IgD-negative memory B cell (primary cell): ENCODE measurements around the gene CPA4. TPM values are rescaled to one million over a fixed set of nuclear protein-coding genes. Genes with fewer than 3 reads are reported as not detected.

Experiments
- H3K27ac Mint-ChIP-seq, 3 donors: one replicate each; pipeline ENCODE4 v1.8.0; 2020 to 2022; ENCODE audit warnings: mild to moderate bottlenecking in 3 of 3, mixed read lengths in 3 of 3, moderate library complexity in 1 of 3
- H3K27me3 Mint-ChIP-seq: one replicate; pipeline ENCODE4 v1.8.0; 2021; ENCODE audit warnings: mixed read lengths
- H3K36me3 Mint-ChIP-seq: one replicate; pipeline ENCODE4 v1.8.0; 2020; ENCODE audit warnings: mild to moderate bottlenecking, mixed read lengths
- H3K4me1 Mint-ChIP-seq, 3 donors: one replicate each; pipeline ENCODE4 v1.8.0; 2020 to 2022; ENCODE audit warnings: mixed read lengths in 3 of 3, mild to moderate bottlenecking in 1 of 3
- H3K4me3 Mint-ChIP-seq, 4 donors: one replicate each; pipeline ENCODE4 v1.8.0; 2020 to 2022; ENCODE audit warnings: mild to moderate bottlenecking in 4 of 4, mixed read lengths in 4 of 4, moderate library complexity in 3 of 4
- H3K9me3 Mint-ChIP-seq, 3 donors: one replicate each; pipeline ENCODE4 v1.8.0; 2020 to 2021; ENCODE audit warnings: mixed read lengths in 3 of 3, mild to moderate bottlenecking in 1 of 3
- polyA plus RNA-seq: library from polyadenylated mRNA; unstranded; fragments of 300-500 nt; fragmentation: Illumina TruSeq; gene quantifications from one replicate; pipeline ENCODE4 v1.2.3, GENCODE V29; 2021

CPA4 gene
- polyA plus RNA-seq, 1 donor from 2014 or later = not detected

DNA sequence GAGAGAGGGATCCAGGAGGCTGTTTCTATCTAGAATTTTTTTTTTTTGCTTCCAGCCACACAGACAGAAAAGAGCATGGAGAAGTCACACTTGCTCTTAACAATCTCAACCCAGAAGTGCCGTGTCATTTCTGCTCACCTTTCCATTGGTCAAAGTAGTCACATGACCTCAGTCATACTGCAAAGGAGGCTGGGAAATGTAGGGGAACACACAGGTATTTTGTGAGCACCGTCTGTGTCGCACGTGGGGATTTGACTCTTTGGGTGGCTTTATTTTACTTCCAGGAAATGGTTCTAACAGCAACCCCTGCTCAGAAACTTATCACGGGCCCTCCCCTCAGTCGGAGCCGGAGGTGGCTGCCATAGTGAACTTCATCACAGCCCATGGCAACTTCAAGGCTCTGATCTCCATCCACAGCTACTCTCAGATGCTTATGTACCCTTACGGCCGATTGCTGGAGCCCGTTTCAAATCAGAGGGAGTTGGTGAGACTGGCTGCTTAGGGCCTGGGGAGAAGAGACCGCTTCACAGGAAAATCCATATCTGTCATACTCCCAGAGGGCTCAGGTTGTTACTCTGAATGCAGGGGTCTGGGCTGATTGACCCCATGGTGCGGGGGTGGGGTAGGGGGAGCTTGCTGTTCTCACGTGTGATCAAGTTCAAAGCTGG is 74.3 kb downstream of the CPA4 start:
- peaks cover 2% of the 10 kb centered on the region for H3K36me3 Mint-ChIP-seq
- no peak overlapping the region for H3K27ac Mint-ChIP-seq
- no peak overlapping the region for H3K4me3 Mint-ChIP-seq
- H3K9me3 Mint-ChIP-seq = no peaks in the 10 kb centered on the region
- H3K4me1 Mint-ChIP-seq = peaks cover 0 to 5% (median 3%) of the 10 kb centered on the region in 3 donors
- H3K27me3 Mint-ChIP-seq = no peaks in the 10 kb centered on the region

DNA sequence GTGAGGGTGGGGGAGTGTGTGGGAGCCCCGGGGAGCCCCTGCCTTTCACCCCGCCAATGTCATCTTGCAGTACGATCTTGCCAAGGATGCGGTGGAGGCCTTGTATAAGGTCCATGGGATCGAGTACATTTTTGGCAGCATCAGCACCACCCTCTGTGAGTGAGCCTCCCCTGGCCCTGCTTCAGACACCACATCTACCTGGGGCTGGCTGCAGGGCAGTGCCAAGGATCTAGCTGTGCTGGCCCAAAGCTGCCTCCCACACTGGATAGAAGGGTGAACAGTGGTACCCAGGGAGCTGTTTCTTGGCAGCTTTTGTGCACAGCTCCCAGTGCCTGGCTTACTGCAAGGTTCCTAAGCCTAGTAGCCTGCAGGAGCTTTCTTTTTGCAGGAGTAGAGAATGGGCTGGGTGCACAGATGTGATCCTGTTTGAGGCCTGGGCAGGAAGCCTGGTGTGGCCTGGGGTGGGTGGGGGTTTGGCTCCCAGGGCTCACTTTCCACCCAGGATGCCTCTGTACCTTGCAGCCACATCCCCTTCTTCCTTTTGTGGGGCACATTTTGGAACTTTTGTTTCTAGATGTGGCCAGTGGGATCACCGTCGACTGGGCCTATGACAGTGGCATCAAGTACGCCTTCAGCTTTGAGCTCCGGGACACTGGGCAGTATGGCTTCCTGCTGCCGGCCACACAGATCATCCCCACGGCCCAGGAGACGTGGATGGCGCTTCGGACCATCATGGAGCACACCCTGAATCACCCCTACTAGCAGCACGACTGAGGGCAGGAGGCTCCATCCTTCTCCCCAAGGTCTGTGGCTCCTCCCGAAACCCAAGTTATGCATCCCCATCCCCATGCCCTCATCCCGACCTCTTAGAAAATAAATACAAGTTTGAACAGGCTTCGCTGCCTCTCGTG is 75.1 kb downstream of the CPA4 start:
- peaks cover 0 to 5% (median 3%) of the 10 kb centered on the region in 3 donors for H3K4me1 Mint-ChIP-seq
- H3K4me3 Mint-ChIP-seq = no peak overlapping the region
- H3K27ac Mint-ChIP-seq = no peak overlapping the region
- no peaks in the 10 kb centered on the region for H3K9me3 Mint-ChIP-seq
- H3K36me3 Mint-ChIP-seq = peaks cover 2% of the 10 kb centered on the region
- no peaks in the 10 kb centered on the region for H3K27me3 Mint-ChIP-seq

DNA sequence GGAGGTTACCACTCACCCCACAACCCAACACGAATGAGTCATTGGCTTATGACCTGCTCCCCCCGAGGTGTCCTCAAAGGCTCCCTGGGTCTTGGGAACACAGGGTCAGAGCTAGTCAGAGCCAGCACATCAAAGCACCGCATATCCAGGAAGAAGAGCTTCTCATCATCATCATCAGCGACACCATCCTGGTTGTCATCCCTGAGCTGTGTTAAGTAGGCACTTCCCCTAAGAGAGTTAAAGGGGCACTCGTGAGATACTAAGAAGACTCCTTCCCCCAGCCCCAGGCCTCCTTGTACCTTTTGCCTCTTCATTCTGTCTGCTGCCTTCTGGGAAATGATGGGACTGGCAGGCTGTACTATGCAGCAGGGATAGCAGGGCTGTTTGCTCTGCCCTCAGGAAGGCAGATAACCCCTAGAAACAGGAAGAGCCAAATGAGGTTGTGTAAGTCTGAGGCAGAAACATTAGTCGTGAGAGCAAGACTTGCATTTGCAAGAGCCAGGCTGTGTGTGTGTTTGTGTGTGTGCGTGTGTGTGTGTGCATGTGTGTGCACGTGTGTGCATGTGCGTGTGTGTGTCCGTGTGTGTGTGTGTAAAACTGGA is 76.2 kb downstream of the CPA4 start:
- no peaks in the 10 kb centered on the region for H3K27me3 Mint-ChIP-seq
- H3K4me3 Mint-ChIP-seq = no peak overlapping the region
- H3K4me1 Mint-ChIP-seq = peaks cover 0 to 5% (median 3%) of the 10 kb centered on the region in 3 donors
- H3K27ac Mint-ChIP-seq = no peak overlapping the region
- H3K36me3 Mint-ChIP-seq = peaks cover 2% of the 10 kb centered on the region
- no peaks in the 10 kb centered on the region for H3K9me3 Mint-ChIP-seq

DNA sequence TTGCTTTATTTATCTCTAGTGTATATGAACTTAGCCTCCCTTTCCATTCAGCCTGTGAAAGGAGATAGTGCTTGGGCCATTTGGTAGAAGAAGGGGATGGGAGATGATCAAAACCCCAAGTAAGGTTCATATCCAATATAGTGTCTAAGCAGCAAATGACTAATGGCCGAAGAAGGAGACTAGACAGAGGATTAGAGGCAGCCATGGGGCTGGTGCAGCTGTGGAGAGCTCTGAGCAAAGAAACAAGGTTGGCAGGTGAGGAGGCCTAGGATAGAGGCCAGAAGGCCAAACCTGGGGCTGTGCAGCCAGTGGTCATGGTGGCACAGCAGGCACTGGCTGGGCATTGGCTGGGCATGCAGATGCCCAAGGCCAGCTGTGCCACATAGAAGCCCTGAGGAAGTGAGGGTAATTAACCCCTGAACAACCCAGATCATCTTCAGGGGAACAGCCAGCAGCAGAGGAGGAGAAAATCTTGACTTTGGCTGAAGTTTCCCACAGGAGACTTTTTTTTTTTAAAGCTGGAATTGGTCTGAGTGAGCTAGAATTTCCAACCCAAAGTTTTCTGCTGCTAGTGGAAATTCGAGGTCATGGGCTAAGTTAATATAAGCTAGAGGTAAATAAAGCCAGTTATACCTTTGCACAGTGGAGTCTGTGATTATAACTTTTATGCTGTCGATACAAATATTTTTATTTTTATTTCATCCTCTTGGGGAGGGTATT is 77.0 kb downstream of the CPA4 start:
- no peaks in the 10 kb centered on the region for H3K9me3 Mint-ChIP-seq
- peaks cover 2% of the 10 kb centered on the region for H3K36me3 Mint-ChIP-seq
- peaks cover 0 to 5% (median 3%) of the 10 kb centered on the region in 3 donors for H3K4me1 Mint-ChIP-seq
- no peaks in the 10 kb centered on the region for H3K27me3 Mint-ChIP-seq
- H3K4me3 Mint-ChIP-seq = no peak overlapping the region
- H3K27ac Mint-ChIP-seq = no peak overlapping the region

- peaks cover 0 to 3% (median 3%) of the 10 kb centered on the region in 3 donors for H3K4me1 Mint-ChIP-seq
- H3K9me3 Mint-ChIP-seq = peaks cover 0 to under 1% (median 0%) of the 10 kb centered on the region in 3 donors
- no peak overlapping the region for H3K27ac Mint-ChIP-seq
- H3K4me3 Mint-ChIP-seq = no peak overlapping the region
- H3K27me3 Mint-ChIP-seq = no peaks in the 10 kb centered on the region
- H3K36me3 Mint-ChIP-seq = peaks cover 2% of the 10 kb centered on the region
These were observed 78.1 kb downstream of the CPA4 start for GRCh38 chr7:130371046-130371445.

DNA sequence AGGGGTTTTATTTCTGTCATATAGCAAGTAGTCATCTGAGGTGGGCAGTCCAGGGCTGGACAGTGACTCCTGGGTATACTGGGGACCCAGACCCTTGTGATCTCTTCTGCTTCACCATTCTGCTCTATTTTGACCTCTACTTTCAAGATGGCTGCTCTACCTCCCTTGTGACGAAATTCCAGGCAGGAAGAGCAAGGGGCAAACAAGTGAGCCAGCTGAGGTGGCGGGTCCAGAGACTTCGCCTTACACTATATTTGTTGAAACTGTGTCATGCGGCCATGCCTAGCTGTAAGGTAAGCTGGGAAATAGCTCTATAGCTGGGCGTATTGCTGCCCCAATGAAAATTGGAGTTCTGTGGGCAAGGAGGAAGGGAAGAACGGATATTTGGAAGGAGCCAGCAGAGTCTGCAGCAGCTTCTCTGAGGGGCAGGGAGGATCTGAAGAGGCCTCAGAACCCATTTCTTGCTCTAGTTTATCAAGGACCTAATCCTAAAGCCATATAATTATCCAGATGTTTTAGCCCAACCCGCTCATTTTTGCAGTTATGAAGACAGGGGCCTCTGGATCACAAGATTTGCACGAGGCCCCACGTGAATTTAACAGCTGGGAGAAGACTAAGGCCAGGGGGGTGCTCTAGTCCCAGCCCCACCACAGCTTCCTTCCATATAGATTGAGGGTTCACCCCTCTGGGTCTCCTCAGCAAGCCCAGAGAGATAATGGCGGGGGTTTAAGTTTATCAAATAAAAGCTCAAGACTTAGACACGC is 79.6 kb downstream of the CPA4 start:
- H3K27me3 Mint-ChIP-seq = no peaks in the 10 kb centered on the region
- H3K9me3 Mint-ChIP-seq = peaks cover 2 to 7% (median 5%) of the 10 kb centered on the region in 3 donors
- peaks cover 2% of the 10 kb centered on the region for H3K36me3 Mint-ChIP-seq
- no peak overlapping the region for H3K4me3 Mint-ChIP-seq
- peaks cover 0 to 3% (median 3%) of the 10 kb centered on the region in 3 donors for H3K4me1 Mint-ChIP-seq
- H3K27ac Mint-ChIP-seq = no peak overlapping the region

Other genes starting within 250 kb of the CPA4 start
- gene ZC3HC1, start 241.8 kb upstream of the CPA4 start, polyA plus RNA-seq = 13.3 TPM
- 2.1 TPM for gene KLHDC10, start 222.6 kb upstream of the CPA4 start, polyA plus RNA-seq
- gene TMEM209, start 87.8 kb upstream of the CPA4 start, polyA plus RNA-seq = 39.0 TPM
- gene SSMEM1, start 85.3 kb upstream of the CPA4 start, polyA plus RNA-seq = not detected
- gene CPA2, start 26.3 kb upstream of the CPA4 start, polyA plus RNA-seq = not detected
- gene CPA5, start 51.7 kb downstream of the CPA4 start, polyA plus RNA-seq = not detected
- not detected for gene CPA1, start 87.3 kb downstream of the CPA4 start, polyA plus RNA-seq
- gene CEP41, start 147.9 kb downstream of the CPA4 start, polyA plus RNA-seq = 6.0 TPM
- 5.7 TPM for gene MEST, start 198.9 kb downstream of the CPA4 start, polyA plus RNA-seq